ENCODE results near the gene DOK7. TPM values are rescaled to one million over a fixed set of nuclear protein-coding genes. Genes with fewer than 3 reads are reported as not detected.
A peak's percentile ranks its signal among the peaks of the same experiment; 100 is the strongest.

The DOK7 gene
- total and polyA plus RNA-seq, 2 of the 4 experiments (the other 2 are of a cell fraction): not detected

GRCh38 chr4:3492741-3493719, 29.9 kb downstream of the DOK7 start:
- Histone ChIP-seq H2BK120ac (ENCODE audit: low read depth, low read length) (no peak overlapping the region), H4K20me1 (ENCODE audit: insufficient read depth, low read length) (peaks cover 20% of the 10 kb centered on the region), H2BK5ac (ENCODE audit: low read depth, low read length, poor library complexity, severe bottlenecking) (no peak overlapping the region), H3K9me1 (ENCODE audit: insufficient read depth, low read length) (no peaks in the 10 kb centered on the region), H3K27me3 (ENCODE audit: control insufficient read depth, insufficient read depth, low read length) (peaks cover 14% of the 10 kb centered on the region; the same call in 1 of the 2 replicates), H4K91ac (ENCODE audit: insufficient read depth, low read depth, low read length) (no peak overlapping the region), H3K56ac (ENCODE audit: extremely low read depth, insufficient read depth, low read length) (no peak overlapping the region), H4K5ac (ENCODE audit: low read depth, low read length) (no peak overlapping the region), H2BK15ac (ENCODE audit: low read depth, low read length) (no peak overlapping the region), H3K23ac (ENCODE audit: low read depth, low read length) (no peak overlapping the region), H3K9ac (ENCODE audit: low read depth, low read length) (no peak overlapping the region), H3K4ac (ENCODE audit: low read depth, low read length) (no peak overlapping the region), H3K4me3 (ENCODE audit: insufficient read depth, low read depth, low read length) (no peak overlapping the region), H3K4me2 (ENCODE audit: low read depth, low read length) (no peak overlapping the region), H3K27ac (ENCODE audit: insufficient read depth, low read length) (no peak overlapping the region), H3K14ac (replicated peaks; ENCODE audit: low read depth, low read length) (no peak overlapping the region), H3K36me3 (ENCODE audit: control insufficient read depth, insufficient read depth, low read length) (peaks cover 2% of the 10 kb centered on the region; the same call in 1 of the 2 replicates), H3K4me1 (ENCODE audit: control insufficient read depth, insufficient read depth, low read length) (no peaks in the 10 kb centered on the region), H2AK5ac (ENCODE audit: low read depth, low read length) (no peak overlapping the region), H3K18ac (ENCODE audit: low read depth, low read length) (no peak overlapping the region), H4K8ac (ENCODE audit: low read depth in 2 of 2, low read length in 2 of 2) (no peak overlapping the region), H3K9me3 (ENCODE audit: control insufficient read depth, insufficient read depth, low read length) (no peaks in the 10 kb centered on the region), H2AFZ (replicated peaks; ENCODE audit: low read length, poor library complexity) (peak overlapping the region; percentile 58), H2AK9ac (replicated peaks; ENCODE audit: low read depth, low read length, poor library complexity) (no peak overlapping the region), H2BK20ac (ENCODE audit: low read depth, low read length) (no peak overlapping the region), H3K79me1 (ENCODE audit: low read depth in 1 of 2, low read length in 2 of 2) (no peaks in the 10 kb centered on the region)
- ChIA-PET CTCF (no interaction called here), POLR2A (ENCODE audit: unreplicated experiment) (no interaction called here)
- dilution Hi-C loops (cut with HindIII; ENCODE audit: low sequenced_read_pairs, unreplicated experiment) (no loop called here), intact Hi-C loops (cut with micrococcal nuclease) (no loop called here), in situ Hi-C loops (cut with MboI; ENCODE audit: low sequenced_read_pairs) (no loop called here)
- BruUV-seq (replicated peaks): no TSS peak
- WGBS, 2 experiments (ENCODE audit: extremely low coverage in 2 of 2, insufficient read length in 1 of 2): 74% methylated on average over 40 of the region's 55 CpGs; no CpG with 5 or more reads in 1 of the 2 experiments
- no peak for ATAC-seq (ENCODE audit: low read depth)
- peak; percentile 52 for DNase-seq
- TF ChIP-seq MAZ (IDR thresholded peaks at IDR 0.05; ENCODE audit: borderline replicate concordance, low read depth, low read length) (no peak), MAFK (IDR thresholded peaks at IDR 0.05; ENCODE audit: low read depth, low read length) (no peak), CEBPB (IDR thresholded peaks at IDR 0.05; ENCODE audit: low read depth, low read length) (no peak), SMC3 (IDR thresholded peaks at IDR 0.05; ENCODE audit: low read depth, low read length) (no peak), NFE2L2 (IDR thresholded peaks at IDR 0.05; ENCODE audit: low read depth, low read length) (no peak), CTCF (conservative IDR thresholded peaks at IDR 0.05; ENCODE audit: low read depth, low read length) (no peak), BHLHE40 (IDR thresholded peaks at IDR 0.05; ENCODE audit: low read depth, low read length) (no peak), MXI1 (IDR thresholded peaks at IDR 0.05; ENCODE audit: borderline replicate concordance, low read depth, low read length) (no peak), POLR2A (IDR thresholded peaks at IDR 0.05; ENCODE audit: low read depth, low read length) (no peak), RFX5 (IDR thresholded peaks at IDR 0.05; ENCODE audit: low read depth, low read length) (no peak), FOS (IDR thresholded peaks at IDR 0.05; ENCODE audit: low read depth, low read length) (no peak), USF2 (IDR thresholded peaks at IDR 0.05; ENCODE audit: low read depth, low read length) (no peak), RCOR1 (IDR thresholded peaks at IDR 0.05; ENCODE audit: insufficient replicate concordance, low read length) (no peak)
- TF ChIP-seq, protein P1, sequence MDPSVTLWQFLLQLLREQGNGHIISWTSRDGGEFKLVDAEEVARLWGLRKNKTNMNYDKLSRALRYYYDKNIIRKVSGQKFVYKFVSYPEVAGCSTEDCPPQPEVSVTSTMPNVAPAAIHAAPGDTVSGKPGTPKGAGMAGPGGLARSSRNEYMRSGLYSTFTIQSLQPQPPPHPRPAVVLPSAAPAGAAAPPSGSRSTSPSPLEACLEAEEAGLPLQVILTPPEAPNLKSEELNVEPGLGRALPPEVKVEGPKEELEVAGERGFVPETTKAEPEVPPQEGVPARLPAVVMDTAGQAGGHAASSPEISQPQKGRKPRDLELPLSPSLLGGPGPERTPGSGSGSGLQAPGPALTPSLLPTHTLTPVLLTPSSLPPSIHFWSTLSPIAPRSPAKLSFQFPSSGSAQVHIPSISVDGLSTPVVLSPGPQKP (IDR thresholded peaks at IDR 0.05; ENCODE audit: borderline replicate concordance, low read depth, low read length): no peak
